ENCODE results near the gene C5orf63. TPM values are rescaled to one million over a fixed set of nuclear protein-coding genes. Genes with fewer than 3 reads are reported as not detected.

C5orf63 gene
- total and polyA plus RNA-seq, 10 of the 15 experiments (the other 5 are each of a cell fraction or from before 2014, with no cell fraction given) = 8.7 to 54.3 (median 11.9) TPM

DNA sequence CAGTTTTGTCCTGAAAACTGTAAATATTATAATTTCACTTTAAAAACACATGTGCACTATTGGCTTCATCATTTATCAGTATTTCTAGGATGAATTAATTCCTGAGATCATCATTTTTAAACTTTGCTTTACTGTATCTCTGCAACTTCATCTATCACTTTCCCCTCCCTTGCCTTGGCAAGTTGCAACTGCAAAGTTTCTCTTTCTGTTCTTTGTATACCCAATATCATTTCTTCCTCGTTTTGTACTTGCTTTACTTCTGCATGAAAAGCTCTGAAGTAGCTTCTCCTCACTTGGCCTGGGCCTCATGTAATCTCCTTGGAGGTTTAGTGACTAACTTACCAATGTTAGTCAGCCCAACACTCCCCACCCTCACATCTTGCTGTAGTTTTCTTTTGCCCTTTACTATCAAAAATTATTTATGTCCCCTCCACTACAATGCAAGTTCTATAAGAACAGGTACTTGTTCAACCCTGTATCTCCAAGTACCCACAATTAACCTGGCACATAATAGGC is 12.8 kb downstream of the C5orf63 start (continued):
- no peak for TF ChIP-seq ZNF274 (IDR thresholded peaks at IDR 0.05; ENCODE audit: insufficient read depth, insufficient read length)
- TF ChIP-seq, protein P1, sequence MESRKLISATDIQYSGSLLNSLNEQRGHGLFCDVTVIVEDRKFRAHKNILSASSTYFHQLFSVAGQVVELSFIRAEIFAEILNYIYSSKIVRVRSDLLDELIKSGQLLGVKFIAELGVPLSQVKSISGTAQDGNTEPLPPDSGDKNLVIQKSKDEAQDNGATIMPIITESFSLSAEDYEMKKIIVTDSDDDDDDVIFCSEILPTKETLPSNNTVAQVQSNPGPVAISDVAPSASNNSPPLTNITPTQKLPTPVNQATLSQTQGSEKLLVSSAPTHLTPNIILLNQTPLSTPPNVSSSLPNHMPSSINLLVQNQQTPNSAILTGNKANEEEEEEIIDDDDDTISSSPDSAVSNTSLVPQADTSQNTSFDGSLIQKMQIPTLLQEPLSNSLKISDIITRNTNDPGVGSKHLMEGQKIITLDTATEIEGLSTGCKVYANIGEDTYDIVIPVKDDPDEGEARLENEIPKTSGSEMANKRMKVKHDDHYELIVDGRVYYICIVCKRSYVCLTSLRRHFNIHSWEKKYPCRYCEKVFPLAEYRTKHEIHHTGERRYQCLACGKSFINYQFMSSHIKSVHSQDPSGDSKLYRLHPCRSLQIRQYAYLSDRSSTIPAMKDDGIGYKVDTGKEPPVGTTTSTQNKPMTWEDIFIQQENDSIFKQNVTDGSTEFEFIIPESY (IDR thresholded peaks at IDR 0.05) = no peak

DNA sequence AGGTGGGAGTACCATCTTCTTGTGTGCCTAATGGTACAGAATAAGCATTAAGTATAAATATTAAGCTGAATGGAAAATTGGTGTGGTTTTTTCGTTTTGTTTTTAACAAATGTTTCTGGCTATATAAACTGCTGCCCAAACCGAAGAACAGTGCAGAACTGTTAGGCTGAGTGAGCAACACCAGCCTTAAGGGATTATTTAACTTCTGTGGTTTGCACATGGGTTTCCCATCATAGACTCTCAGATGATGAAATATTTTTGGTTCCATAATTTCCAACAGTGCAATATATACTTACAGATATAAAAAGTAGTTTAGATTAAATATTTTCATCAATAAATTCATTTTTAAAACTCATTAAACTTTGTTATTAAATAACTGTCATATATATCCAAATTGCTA is 16.4 kb downstream of the C5orf63 start:
- in situ Hi-C loops (cut with MboI) = no loop called here
- no peak overlapping the region for H3K4me2 ChIP-seq (ENCODE audit: control insufficient read depth, insufficient read depth)
- WGBS (ENCODE audit: insufficient coverage, insufficient replicate concordance, low lambda C conversion rate, missing lambda C conversion rate) = 19% methylated on average over 2 of the region's 2 CpGs
- ChIA-PET SMC1A (ENCODE audit: uncharacterized antibody, unreplicated experiment) (interaction anchor here (1.1 to 1.3 kb wide), 2 partner anchors 10 to 14 kb away, joined by 3 to 5 read pairs; no protein-coding TSS in a partner anchor), RAD21 (ENCODE audit: unreplicated experiment) (no interaction called here), CTCF (interaction anchor here (0.8 to 0.9 kb wide), 2 partner anchors 245 to 271 kb away, joined by 3 read pairs; no protein-coding TSS in a partner anchor), POLR2A (no interaction called here)
- intact Hi-C loops (cut with micrococcal nuclease; ENCODE audit: unreplicated experiment) = no loop called here
- no peaks in the 10 kb centered on the region; a peak in 1 of 4 replicates for H3K36me3 ChIP-seq (ENCODE audit: control insufficient read depth in 2 of 2, insufficient read depth in 2 of 2, low read length in 1 of 2)
- no peak for FAIRE-seq
- no peak overlapping the region for H3K4me3 ChIP-seq
- TF ChIP-seq BMI1 (IDR thresholded peaks at IDR 0.05; ENCODE audit: borderline replicate concordance) = no peak
- TF ChIP-seq KLF5 (IDR thresholded peaks at IDR 0.05; ENCODE audit: partially characterized antibody) = no peak
- TF ChIP-seq YY1 (IDR thresholded peaks at IDR 0.05; ENCODE audit: low read depth, low read length) = no peak
- TF ChIP-seq TCF12 (IDR thresholded peaks at IDR 0.05; ENCODE audit: low read depth, low read length) = no peak
- TF ChIP-seq PAX8 (IDR thresholded peaks at IDR 0.05) = no peak
- no peak for TF ChIP-seq SMC3 (IDR thresholded peaks at IDR 0.05; ENCODE audit: borderline replicate concordance, low read length)
- no peak for TF ChIP-seq PML (IDR thresholded peaks at IDR 0.05; ENCODE audit: low read length)
- no peak for TF ChIP-seq KAT2A (conservative IDR thresholded peaks at IDR 0.05; ENCODE audit: control insufficient read depth, low read depth, low read length)
- no peak for TF ChIP-seq TAF1 (IDR thresholded peaks at IDR 0.05; ENCODE audit: borderline replicate concordance, low read depth, low read length)
- TF ChIP-seq MYC (IDR thresholded peaks at IDR 0.05; ENCODE audit: insufficient read depth, insufficient read length, insufficient replicate concordance, low read length, severe bottlenecking) = no peak
- TF ChIP-seq EED (IDR thresholded peaks at IDR 0.05; ENCODE audit: low read depth) = no peak
- no peak for TF ChIP-seq JUNB (IDR thresholded peaks at IDR 0.05)
- TF ChIP-seq, protein P2, sequence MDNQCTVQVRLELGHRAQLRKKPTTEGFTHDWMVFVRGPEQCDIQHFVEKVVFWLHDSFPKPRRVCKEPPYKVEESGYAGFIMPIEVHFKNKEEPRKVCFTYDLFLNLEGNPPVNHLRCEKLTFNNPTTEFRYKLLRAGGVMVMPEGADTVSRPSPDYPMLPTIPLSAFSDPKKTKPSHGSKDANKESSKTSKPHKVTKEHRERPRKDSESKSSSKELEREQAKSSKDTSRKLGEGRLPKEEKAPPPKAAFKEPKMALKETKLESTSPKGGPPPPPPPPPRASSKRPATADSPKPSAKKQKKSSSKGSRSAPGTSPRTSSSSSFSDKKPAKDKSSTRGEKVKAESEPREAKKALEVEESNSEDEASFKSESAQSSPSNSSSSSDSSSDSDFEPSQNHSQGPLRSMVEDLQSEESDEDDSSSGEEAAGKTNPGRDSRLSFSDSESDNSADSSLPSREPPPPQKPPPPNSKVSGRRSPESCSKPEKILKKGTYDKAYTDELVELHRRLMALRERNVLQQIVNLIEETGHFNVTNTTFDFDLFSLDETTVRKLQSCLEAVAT (IDR thresholded peaks at IDR 0.05) = no peak
- TF ChIP-seq SRF (IDR thresholded peaks at IDR 0.05; ENCODE audit: low read depth in 2 of 2, low read length in 2 of 2) = no peak
- no peak overlapping the region for H3K9ac ChIP-seq (ENCODE audit: control insufficient read depth, insufficient read depth, low read length)
- H3K79me2 ChIP-seq (ENCODE audit: control insufficient read depth, insufficient read depth, low read length) = no peaks in the 10 kb centered on the region
- H2AFZ ChIP-seq (ENCODE audit: control insufficient read depth, low read depth, low read length) = no peak overlapping the region
- H3K27me3 ChIP-seq (replicated peaks in 1 of 2; ENCODE audit: control insufficient read depth in 2 of 2, insufficient read depth in 2 of 2, low read length in 1 of 2) = no peaks in the 10 kb centered on the region
- BruUV-seq (replicated peaks) = no TSS peak
- ATAC-seq = no peak
- no peak for DNase-seq (ENCODE audit: low read depth, low spot score)
- no peaks in the 10 kb centered on the region for H4K20me1 ChIP-seq (ENCODE audit: control insufficient read depth, insufficient read depth)
- H3K27ac ChIP-seq (ENCODE audit: control insufficient read depth, insufficient read depth) = no peak overlapping the region
- no peaks in the 10 kb centered on the region for H3K4me1 ChIP-seq (ENCODE audit: control insufficient read depth, insufficient read depth, low read length)
- no peaks in the 10 kb centered on the region; the same call in 1 of the 3 replicates for H3K9me3 ChIP-seq (replicated peaks; ENCODE audit: control insufficient read depth, insufficient read depth, low read length)

All from GM12878 (cell line).